Activated B cell treated with CpG ODN at 0.5 μM for 24 hours (primary cell): Measurements from ENCODE around the gene DOCK3. TPM values are rescaled to one million over a fixed set of nuclear protein-coding genes. Genes with fewer than 3 reads are reported as not detected.

Source experiments
- ATAC-seq: fragments of 200-7000 bp; cut with Tn5 transposase; one replicate; pipeline ENCODE4 v1.10.0; 2021; ENCODE audit warnings: low read depth, mild to moderate bottlenecking, moderate library complexity
- CTCF ChIA-PET: fragments of 350-600 bp; sonication (Branson Sonifier 250); formaldehyde crosslinking; loops from one replicate; lab custom pipeline; 2021; ENCODE audit warnings: antibody characterized with exemption; lab: Charles Lee
- POLR2A ChIA-PET: fragments of 350-600 bp; sonication (Branson Sonifier 250); formaldehyde crosslinking; loops from one replicate; lab custom pipeline; 2021; ENCODE audit warnings: antibody characterized with exemption; lab: Charles Lee
- DNase-seq: peaks from one replicate; pipeline ENCODE4 v3.0.0; 2022
- H3K27ac Mint-ChIP-seq: one replicate; pipeline ENCODE4 v1.8.0; 2020; ENCODE audit warnings: mixed read lengths
- H3K27me3 Mint-ChIP-seq: one replicate; pipeline ENCODE4 v1.8.0; 2021; ENCODE audit warnings: mixed read lengths
- H3K36me3 Mint-ChIP-seq: one replicate; pipeline ENCODE4 v1.8.0; 2021; ENCODE audit warnings: low read depth, mixed read lengths
- H3K4me1 Mint-ChIP-seq: one replicate; pipeline ENCODE4 v1.8.0; 2021; ENCODE audit warnings: mixed read lengths
- H3K4me3 Mint-ChIP-seq: one replicate; pipeline ENCODE4 v1.8.0; 2020; ENCODE audit warnings: mild to moderate bottlenecking, mixed read lengths
- H3K9me3 Mint-ChIP-seq: one replicate; pipeline ENCODE4 v1.8.0; 2020; ENCODE audit warnings: mixed read lengths
- CTCF ChIP-seq: fragments of 200-600 bp; IDR thresholded peaks from one replicate; pipeline ENCODE4 v1.8.0; 2022; ENCODE audit warnings: antibody characterized with exemption, mild to moderate bottlenecking
- intact Hi-C: fragments of 100-400 bp; cut with micrococcal nuclease; formaldehyde crosslinking; loops from one replicate; pipeline ENCODE4 v1.15.1; 2024
- total RNA-seq: library from RNA; stranded (reverse); gene quantifications from 2 replicates; pipeline ENCODE4 v1.2.3, GENCODE V29; 2022

Gene DOCK3
- total RNA-seq, 1 donor from 2014 or later = 0.04 TPM

GRCh38 chr3:50978991-50979667 lies 304.4 kb downstream of the DOCK3 start:
- Mint-ChIP-seq H3K9me3 (peaks cover 4% of the 10 kb centered on the region), H3K36me3 (no peaks in the 10 kb centered on the region), H3K4me3 (no peak overlapping the region), H3K4me1 (no peaks in the 10 kb centered on the region), H3K27ac (no peak overlapping the region), H3K27me3 (peaks cover 12% of the 10 kb centered on the region)
- no peak for ATAC-seq
- ChIA-PET CTCF (no interaction called here), POLR2A (no interaction called here)
- no peak for DNase-seq
- no peak for TF ChIP-seq CTCF
- intact Hi-C loops = no loop called here

- DNase-seq (no peak), ATAC-seq (no peak)
- Mint-ChIP-seq H3K4me3 (no peak overlapping the region), H3K27ac (no peak overlapping the region), H3K4me1 (no peaks in the 10 kb centered on the region), H3K36me3 (no peaks in the 10 kb centered on the region), H3K27me3 (peaks cover 13% of the 10 kb centered on the region), H3K9me3 (peaks cover 4% of the 10 kb centered on the region)
- no peak for TF ChIP-seq CTCF
- intact Hi-C loops = no loop called here
- POLR2A ChIA-PET = no interaction called here
- CTCF ChIA-PET = no interaction called here
Observed at GRCh38 chr3:50982540-50983325, 308.0 kb downstream of the DOCK3 start.

GRCh38 chr3:50983887-50984286 lies 309.2 kb downstream of the DOCK3 start:
- intact Hi-C loops = no loop called here
- POLR2A ChIA-PET = no interaction called here
- DNase-seq = no peak
- Mint-ChIP-seq H3K36me3 (no peaks in the 10 kb centered on the region), H3K27me3 (peaks cover 12% of the 10 kb centered on the region), H3K27ac (no peak overlapping the region), H3K4me3 (no peak overlapping the region), H3K9me3 (peaks cover 4% of the 10 kb centered on the region), H3K4me1 (no peaks in the 10 kb centered on the region)
- no peak for ATAC-seq
- TF ChIP-seq CTCF = no peak
- CTCF ChIA-PET = no interaction called here

- no peak for TF ChIP-seq CTCF
- Mint-ChIP-seq H3K9me3 (peaks cover 12% of the 10 kb centered on the region), H3K4me1 (no peaks in the 10 kb centered on the region), H3K4me3 (no peak overlapping the region), H3K27me3 (peaks cover 10% of the 10 kb centered on the region), H3K36me3 (no peaks in the 10 kb centered on the region), H3K27ac (no peak overlapping the region)
- DNase-seq (no peak), ATAC-seq (no peak)
- intact Hi-C loops = no loop called here
- ChIA-PET CTCF (no interaction called here), POLR2A (no interaction called here)
Observed at GRCh38 chr3:50985893-50986292, 311.2 kb downstream of the DOCK3 start.

- Mint-ChIP-seq H3K9me3 (peaks cover 20% of the 10 kb centered on the region), H3K4me1 (no peaks in the 10 kb centered on the region), H3K36me3 (no peaks in the 10 kb centered on the region), H3K4me3 (no peak overlapping the region), H3K27ac (no peak overlapping the region), H3K27me3 (peaks cover 7% of the 10 kb centered on the region)
- intact Hi-C loops = no loop called here
- POLR2A ChIA-PET = no interaction called here
- ATAC-seq (no peak), DNase-seq (no peak)
- TF ChIP-seq CTCF = no peak
- CTCF ChIA-PET = no interaction called here
Observed at GRCh38 chr3:50986726-50987125, 312.0 kb downstream of the DOCK3 start.
